ENCODE data around the gene PSMB5. TPM values are rescaled to one million over a fixed set of nuclear protein-coding genes. Genes with fewer than 3 reads are reported as not detected.

PSMB5 gene
- 10 to 100 TPM; 31.4 to 33.6 TPM for total RNA-seq
- polyA plus RNA-seq, result 10 to 100 TPM; 52.9 to 56.6 TPM

DNA sequence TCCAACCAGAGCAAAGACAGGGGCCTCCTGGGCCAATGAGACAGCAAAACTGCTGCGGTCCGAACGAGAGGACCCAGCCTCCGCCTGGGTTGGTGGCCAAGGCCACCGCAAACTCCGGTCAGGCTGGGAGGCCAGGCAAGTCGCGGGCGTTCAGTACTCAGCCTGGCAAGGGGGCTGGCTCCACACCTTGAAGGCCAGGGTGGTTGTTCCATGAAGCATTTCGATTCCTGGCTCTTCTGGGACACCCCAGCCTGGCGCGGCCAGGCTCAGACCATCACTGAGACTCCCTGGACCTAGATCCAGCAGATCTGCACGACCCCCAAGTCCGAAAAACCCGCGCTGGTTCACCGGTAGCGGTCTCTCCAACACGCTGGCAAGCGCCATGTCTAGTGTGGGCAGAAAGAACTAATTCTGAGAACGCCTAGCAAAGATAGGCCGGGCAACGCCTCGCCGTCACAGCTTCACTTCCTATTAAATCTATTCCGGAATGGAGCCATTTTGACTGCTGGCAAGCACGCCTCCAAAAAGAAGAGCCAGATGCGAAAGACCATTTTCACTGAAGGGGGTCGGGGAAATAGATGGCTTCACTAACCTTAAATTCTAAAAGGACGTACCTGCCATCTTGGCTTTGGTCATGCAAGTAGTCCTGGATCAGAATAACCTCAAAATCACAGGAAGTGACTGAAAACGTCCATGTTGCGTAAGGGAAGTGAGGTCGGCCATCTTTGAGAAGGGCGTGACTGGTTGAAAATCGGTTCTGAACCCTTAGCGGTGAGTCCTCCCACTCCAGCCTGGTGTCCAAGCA is at the start of gene PSMB5:
PSMB5 (minus strand) TSS at position 403 of the 805 bp plus-strand sequence; CDS start at position 384, 19 bp downstream.
- peak; percentile 93 to 96 (median 93) for DNase-seq
- no peaks in the 10 kb centered on the region for H3K9me3 ChIP-seq (ENCODE audit: control insufficient read depth in 1 of 2, low read length in 2 of 2)
- H3K4me3 Mint-ChIP-seq, result peak within 1 kb of the TSS; percentile 87 to 98 (median 93)
- POLR2A ChIA-PET (ENCODE audit: partially characterized antibody), result interaction anchor here (0.8 to 3.1 kb wide), 11 partner anchors 11 to 267 kb away, joined by 3 to 41 read pairs (median 4); partner anchors contain the start of genes ACIN1, C14orf119, CDH24 and RBM23
- H3K4me3 ChIP-seq (ENCODE audit: low read length in 2 of 2), result peak within 1 kb of the TSS; percentile 66 to 90
- H3K27ac ChIP-seq (ENCODE audit: low read depth, low read length), result peak within 1 kb of the TSS; percentile 89
- H3K9me3 Mint-ChIP-seq, result peaks cover 0 to 2% (median 0%) of the 10 kb centered on the region in 8 donors
- no peaks in the 10 kb centered on the region for H3K27me3 Mint-ChIP-seq
- CTCF ChIA-PET (ENCODE audit: partially characterized antibody), result interaction anchor here (0.7 to 2.4 kb wide), 6 partner anchors 28 to 260 kb away, joined by 3 to 17 read pairs (median 6); no protein-coding TSS in a partner anchor
- peaks cover 17 to 24% of the 10 kb centered on the region in 2 donors for H3K36me3 Mint-ChIP-seq
- peak within 1 kb of the TSS; percentile 89 to 99 (median 98) for H3K27ac Mint-ChIP-seq
- H3K4me1 Mint-ChIP-seq, result peaks cover 17 to 43% (median 31%) of the 10 kb centered on the region in 4 donors
- intact Hi-C loops (cut with micrococcal nuclease), result loop anchor here (1.0 kb wide), 5 partner anchors 24 to 268 kb away; partner anchors contain the start of genes ACIN1, C14orf119 and OXA1L
- H3K4me1 ChIP-seq (ENCODE audit: insufficient read depth, low read length), result peaks cover 19% of the 10 kb centered on the region
- H3K27me3 ChIP-seq (ENCODE audit: insufficient read depth, low read length), result no peaks in the 10 kb centered on the region
- H3K36me3 ChIP-seq (ENCODE audit: insufficient read depth, low read length), result peaks cover 17% of the 10 kb centered on the region

DNA sequence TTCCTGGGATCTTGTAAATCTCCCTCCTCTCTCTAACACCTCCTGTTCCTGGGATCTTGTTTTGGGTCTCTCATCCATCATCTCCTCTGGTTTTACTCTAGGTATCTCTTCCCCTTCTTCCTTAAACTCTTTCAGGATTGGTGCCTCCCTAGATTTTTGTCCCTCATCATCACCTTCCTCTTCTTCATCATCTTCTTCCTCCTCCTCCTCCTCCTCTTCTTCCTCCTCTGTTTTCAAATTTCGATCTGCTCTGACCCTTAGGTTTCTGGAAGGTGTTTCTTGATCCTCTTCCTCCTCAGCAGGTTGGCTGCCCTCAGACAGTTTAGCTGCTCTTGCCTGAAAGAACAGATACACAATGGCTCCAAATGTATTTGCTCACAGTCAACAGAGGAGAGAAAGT is 45.8 kb upstream of the PSMB5 start:
- ChIA-PET POLR2A (ENCODE audit: partially characterized antibody) (interaction anchor here (0.5 to 0.9 kb wide), 2 partner anchors 14 to 20 kb away, joined by 3 to 4 read pairs; partner anchors contain the start of gene ACIN1), CTCF (ENCODE audit: partially characterized antibody) (interaction anchor here (0.7 to 5.6 kb wide), 8 partner anchors 8 to 92 kb away, joined by 3 to 47 read pairs (median 4); partner anchors contain the start of genes ACIN1 and C14orf119)
- Mint-ChIP-seq H3K4me1 (peaks cover 2 to 9% (median 7%) of the 10 kb centered on the region in 4 donors), H3K27ac (peak overlapping the region in 5 of 7 donors; percentile 13 to 86 (median 71)), H3K9me3 (no peaks in the 10 kb centered on the region), H3K36me3 (peaks cover 57 to 75% of the 10 kb centered on the region in 2 donors), H3K27me3 (no peaks in the 10 kb centered on the region), H3K4me3 (no peak overlapping the region)
- H3K27me3 ChIP-seq (ENCODE audit: insufficient read depth, low read length), result no peaks in the 10 kb centered on the region
- peaks cover 78% of the 10 kb centered on the region for H3K36me3 ChIP-seq (ENCODE audit: insufficient read depth, low read length)
- H3K4me1 ChIP-seq (ENCODE audit: insufficient read depth, low read length), result no peaks in the 10 kb centered on the region
- no peak overlapping the region for H3K27ac ChIP-seq (ENCODE audit: low read depth, low read length)
- no peak for DNase-seq
- intact Hi-C loops (cut with micrococcal nuclease), result no loop called here
- H3K4me3 ChIP-seq (ENCODE audit: low read length in 2 of 2), result no peak overlapping the region
- no peaks in the 10 kb centered on the region for H3K9me3 ChIP-seq (ENCODE audit: control insufficient read depth in 1 of 2, low read length in 2 of 2)

DNA sequence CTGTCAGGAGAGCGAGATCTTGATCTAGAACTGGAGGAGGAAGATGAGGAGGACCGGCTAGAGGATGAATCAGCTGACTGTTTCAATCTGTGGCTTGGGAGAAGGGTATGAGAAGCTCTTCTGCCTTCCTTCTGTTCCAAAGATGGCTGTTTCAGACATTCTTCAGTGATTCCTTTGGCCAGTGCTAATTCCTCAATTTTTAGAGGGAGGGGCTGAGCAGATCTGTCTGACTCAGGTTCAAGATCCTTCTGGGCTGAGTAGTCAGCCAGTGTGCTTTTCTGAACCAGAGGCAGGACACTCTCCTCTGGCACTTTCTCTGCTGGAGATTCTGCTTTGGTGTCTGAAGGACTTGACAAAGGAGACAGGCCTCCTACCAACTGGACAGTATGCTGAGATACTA is 45.0 kb upstream of the PSMB5 start:
- no peak overlapping the region for H3K4me3 Mint-ChIP-seq
- H3K36me3 Mint-ChIP-seq, result peaks cover 54 to 75% of the 10 kb centered on the region in 2 donors
- H3K27me3 Mint-ChIP-seq, result no peaks in the 10 kb centered on the region
- H3K27me3 ChIP-seq (ENCODE audit: insufficient read depth, low read length), result no peaks in the 10 kb centered on the region
- POLR2A ChIA-PET (ENCODE audit: partially characterized antibody), result interaction anchor here (0.5 to 0.9 kb wide), 3 partner anchors 8 to 20 kb away, joined by 3 to 4 read pairs (median 3); partner anchors contain the start of gene ACIN1
- intact Hi-C loops (cut with micrococcal nuclease), result no loop called here
- H3K36me3 ChIP-seq (ENCODE audit: insufficient read depth, low read length), result peaks cover 82% of the 10 kb centered on the region
- H3K4me1 ChIP-seq (ENCODE audit: insufficient read depth, low read length), result no peaks in the 10 kb centered on the region
- no peak for DNase-seq
- no peak overlapping the region for H3K4me3 ChIP-seq (ENCODE audit: low read length in 2 of 2)
- H3K27ac Mint-ChIP-seq, result no peak overlapping the region
- CTCF ChIA-PET (ENCODE audit: partially characterized antibody), result interaction anchor here (1.3 to 5.6 kb wide), 5 partner anchors 11 to 92 kb away, joined by 3 to 47 read pairs (median 6); partner anchors contain the start of genes ACIN1 and C14orf119
- H3K9me3 ChIP-seq (ENCODE audit: control insufficient read depth in 1 of 2, low read length in 2 of 2), result no peaks in the 10 kb centered on the region
- H3K9me3 Mint-ChIP-seq, result no peaks in the 10 kb centered on the region
- peaks cover 0 to 9% (median 8%) of the 10 kb centered on the region in 4 donors for H3K4me1 Mint-ChIP-seq
- no peak overlapping the region for H3K27ac ChIP-seq (ENCODE audit: low read depth, low read length)

DNA sequence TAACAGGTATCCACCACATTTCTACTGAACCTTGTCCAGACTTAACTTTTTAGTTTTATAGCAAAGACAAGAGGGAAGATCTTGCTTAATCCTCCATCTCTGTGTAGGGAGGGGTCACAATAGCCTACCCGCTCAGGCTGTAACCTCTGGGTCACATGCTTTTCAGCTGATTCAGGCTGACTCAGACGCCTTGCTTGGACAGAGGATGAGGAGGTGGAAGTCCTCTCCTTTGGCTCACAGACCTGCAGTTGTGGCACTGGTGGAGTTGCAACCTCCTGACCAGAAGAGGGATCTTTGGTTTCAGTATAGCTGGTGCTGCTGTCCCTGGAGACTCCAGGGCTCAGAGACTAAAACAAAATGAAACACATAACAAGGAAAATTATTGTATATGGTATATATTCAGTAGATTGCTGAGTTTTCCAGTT is 44.0 kb upstream of the PSMB5 start:
- no peaks in the 10 kb centered on the region for H3K9me3 ChIP-seq (ENCODE audit: control insufficient read depth in 1 of 2, low read length in 2 of 2)
- no peaks in the 10 kb centered on the region for H3K9me3 Mint-ChIP-seq
- POLR2A ChIA-PET (ENCODE audit: partially characterized antibody), result no interaction called here
- H3K36me3 Mint-ChIP-seq, result peaks cover 51 to 80% of the 10 kb centered on the region in 2 donors
- no peaks in the 10 kb centered on the region for H3K27me3 ChIP-seq (ENCODE audit: insufficient read depth, low read length)
- H3K27ac ChIP-seq (ENCODE audit: low read depth, low read length), result no peak overlapping the region
- no peaks in the 10 kb centered on the region for H3K27me3 Mint-ChIP-seq
- peaks cover 83% of the 10 kb centered on the region for H3K36me3 ChIP-seq (ENCODE audit: insufficient read depth, low read length)
- H3K27ac Mint-ChIP-seq, result peak overlapping the region in 1 of 7 donors; percentile 9
- H3K4me3 ChIP-seq (ENCODE audit: low read length in 2 of 2), result no peak overlapping the region
- intact Hi-C loops (cut with micrococcal nuclease), result no loop called here
- no peak overlapping the region for H3K4me3 Mint-ChIP-seq
- H3K4me1 Mint-ChIP-seq, result peaks cover 0 to 9% (median 8%) of the 10 kb centered on the region in 4 donors
- DNase-seq, result no peak
- H3K4me1 ChIP-seq (ENCODE audit: insufficient read depth, low read length), result no peaks in the 10 kb centered on the region
- CTCF ChIA-PET (ENCODE audit: partially characterized antibody), result interaction anchor here (1.1 to 5.6 kb wide), 7 partner anchors 10 to 92 kb away, joined by 3 to 47 read pairs (median 9); partner anchors contain the start of genes ACIN1, C14orf119 and CDH24

DNA sequence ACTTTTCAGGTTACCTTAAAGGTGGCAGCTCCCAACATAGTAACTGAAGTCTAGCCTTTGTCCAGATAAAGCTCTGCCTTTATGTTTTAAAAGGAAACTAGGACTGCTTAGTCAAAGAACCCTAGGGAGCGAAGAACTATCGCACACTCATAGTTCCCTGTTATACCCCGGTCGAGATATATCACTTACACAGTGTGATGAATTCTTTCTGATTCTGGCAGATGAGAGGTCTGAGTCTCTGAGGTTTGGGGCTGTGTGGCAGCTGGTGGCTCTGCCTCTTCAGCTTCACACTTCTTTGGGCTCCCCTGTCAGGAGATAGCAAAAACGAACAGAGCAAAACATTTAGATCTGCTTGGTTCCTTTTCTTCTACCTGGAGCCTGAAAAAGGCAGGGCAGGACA is 43.3 kb upstream of the PSMB5 start:
- H3K9me3 Mint-ChIP-seq, result no peaks in the 10 kb centered on the region

DNA sequence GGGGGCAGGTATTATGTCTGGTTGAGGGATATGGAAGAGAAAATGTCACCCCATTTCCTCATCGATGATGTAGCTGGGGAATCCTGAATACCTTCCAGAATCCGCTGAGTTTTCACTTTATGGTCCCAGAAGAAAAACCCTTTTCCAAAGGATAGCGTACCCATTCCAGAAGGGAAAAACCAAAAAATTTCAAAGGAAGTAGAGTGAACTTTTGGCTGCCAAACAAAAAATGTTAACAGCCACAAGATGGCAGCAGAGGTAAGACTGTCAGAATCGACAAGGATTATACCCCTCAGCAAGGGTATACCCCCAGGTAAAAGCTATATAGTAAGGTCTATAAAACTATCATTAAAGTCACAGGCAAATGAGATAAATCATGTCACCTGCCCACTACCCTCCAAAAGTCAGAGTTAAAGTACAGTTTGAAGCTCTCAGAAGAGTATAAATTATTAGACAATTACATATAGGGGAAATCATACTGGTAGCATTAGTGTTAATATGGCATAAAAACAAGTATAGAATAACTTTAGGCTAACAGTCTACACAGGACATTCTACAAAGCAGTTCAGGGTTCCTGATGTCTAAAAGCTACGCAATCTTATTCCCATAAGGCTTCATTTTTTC is 42.2 kb upstream of the PSMB5 start:
- intact Hi-C loops (cut with micrococcal nuclease), result loop anchor here (1.0 to 2.0 kb wide), 3 partner anchors 8 to 110 kb away; no protein-coding TSS in a partner anchor
- Mint-ChIP-seq H3K9me3 (no peaks in the 10 kb centered on the region), H3K36me3 (peaks cover 55 to 87% of the 10 kb centered on the region in 2 donors), H3K27me3 (no peaks in the 10 kb centered on the region), H3K4me3 (no peak overlapping the region), H3K4me1 (peaks cover 6 to 15% (median 10%) of the 10 kb centered on the region in 4 donors), H3K27ac (peak overlapping the region in 3 of 7 donors; percentile 16 to 70 (median 57))
- H3K4me1 ChIP-seq (ENCODE audit: insufficient read depth, low read length), result peaks cover 5% of the 10 kb centered on the region
- ChIA-PET CTCF (ENCODE audit: partially characterized antibody) (interaction anchor here (0.6 to 5.6 kb wide), 34 partner anchors 8 to 359 kb away, joined by 3 to 47 read pairs (median 4); partner anchors contain the start of genes ACIN1, AJUBA, C14orf119 and CDH24), POLR2A (ENCODE audit: partially characterized antibody) (interaction anchor here (1.1 to 2.4 kb wide), 6 partner anchors 8 to 277 kb away, joined by 3 to 16 read pairs (median 4); partner anchors contain the start of genes ACIN1 and C14orf119)
- H3K27ac ChIP-seq (ENCODE audit: low read depth, low read length), result no peak overlapping the region
- peaks cover 87% of the 10 kb centered on the region for H3K36me3 ChIP-seq (ENCODE audit: insufficient read depth, low read length)
- H3K9me3 ChIP-seq (ENCODE audit: control insufficient read depth in 1 of 2, low read length in 2 of 2), result no peaks in the 10 kb centered on the region
- H3K27me3 ChIP-seq (ENCODE audit: insufficient read depth, low read length), result no peaks in the 10 kb centered on the region
- H3K4me3 ChIP-seq (ENCODE audit: low read length in 2 of 2), result no peak overlapping the region
- peak in 4 of 5 donors; percentile 25 to 42 (median 38) for DNase-seq

More for the DNA sequence above, 43.3 kb upstream of the PSMB5 start:
- Mint-ChIP-seq H3K4me3 (no peak overlapping the region), H3K36me3 (peaks cover 51 to 79% of the 10 kb centered on the region in 2 donors), H3K27ac (peak overlapping the region in 1 of 7 donors; percentile 59), H3K4me1 (peaks cover 0 to 9% (median 8%) of the 10 kb centered on the region in 4 donors), H3K27me3 (no peaks in the 10 kb centered on the region)
- H3K4me3 ChIP-seq (ENCODE audit: low read length in 2 of 2), result no peak overlapping the region
- CTCF ChIA-PET (ENCODE audit: partially characterized antibody), result interaction anchor here (1.0 to 5.6 kb wide), 21 partner anchors 8 to 358 kb away, joined by 3 to 47 read pairs (median 6); partner anchors contain the start of genes ACIN1, C14orf119, CDH24 and CEBPE
- peaks cover 83% of the 10 kb centered on the region for H3K36me3 ChIP-seq (ENCODE audit: insufficient read depth, low read length)
- intact Hi-C loops (cut with micrococcal nuclease), result loop anchor here (1.0 to 2.0 kb wide), 3 partner anchors 9 to 109 kb away; no protein-coding TSS in a partner anchor
- H3K27ac ChIP-seq (ENCODE audit: low read depth, low read length), result no peak overlapping the region
- POLR2A ChIA-PET (ENCODE audit: partially characterized antibody), result interaction anchor here (0.9 to 2.4 kb wide), 4 partner anchors 9 to 43 kb away, joined by 3 to 16 read pairs (median 4); partner anchors contain the start of genes ACIN1 and C14orf119
- H3K9me3 ChIP-seq (ENCODE audit: control insufficient read depth in 1 of 2, low read length in 2 of 2), result no peaks in the 10 kb centered on the region
- DNase-seq, result no peak
- no peaks in the 10 kb centered on the region for H3K27me3 ChIP-seq (ENCODE audit: insufficient read depth, low read length)
- no peaks in the 10 kb centered on the region for H3K4me1 ChIP-seq (ENCODE audit: insufficient read depth, low read length)

All from CD4-positive, alpha-beta memory T cell (primary cell).